Stimulated activated CD4-positive, alpha-beta T cell treated with anti-CD3 and anti-CD28 coated beads, Interleukin-12 subunit alpha, Interleukin-12 subunit beta, amount 100 ng/mL, for 24 hours (primary cell): ENCODE results near the gene CDC37L1.
"Not testable (repeated sequence)": the region's sequence is repeated elsewhere in the genome, so short reads cannot be mapped to it uniquely, and the experiment has no call there.

ENCODE experiments used
- DNase-seq, 2 experiments: peaks; one replicate each; pipeline ENCODE4 v3.0.0-alpha.2; 2020; ENCODE audit warnings: low read depth in 2 of 2

Gene CDC37L1

DNA sequence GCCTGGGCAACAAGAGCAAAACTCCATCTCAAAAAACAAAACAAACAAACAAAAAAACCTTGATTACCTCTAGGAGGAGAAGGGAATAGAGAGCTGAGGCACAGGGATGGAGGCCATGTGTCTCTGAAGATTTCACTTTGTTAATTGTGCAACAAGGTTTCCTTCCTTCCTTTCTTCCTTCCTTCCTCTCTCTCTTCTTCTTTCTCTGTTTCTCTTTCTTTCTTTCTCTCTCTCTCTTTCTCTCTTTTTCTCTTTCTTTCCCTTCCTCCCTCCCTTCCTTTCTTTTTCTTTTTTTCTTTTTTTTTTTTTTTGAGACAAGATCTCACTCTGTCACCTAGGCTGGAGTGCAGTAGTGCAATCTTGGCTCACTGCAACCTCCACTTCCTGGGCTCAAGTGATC is 75.2 kb downstream of the CDC37L1 start:
- DNase-seq: not testable (repeated sequence)

DNA sequence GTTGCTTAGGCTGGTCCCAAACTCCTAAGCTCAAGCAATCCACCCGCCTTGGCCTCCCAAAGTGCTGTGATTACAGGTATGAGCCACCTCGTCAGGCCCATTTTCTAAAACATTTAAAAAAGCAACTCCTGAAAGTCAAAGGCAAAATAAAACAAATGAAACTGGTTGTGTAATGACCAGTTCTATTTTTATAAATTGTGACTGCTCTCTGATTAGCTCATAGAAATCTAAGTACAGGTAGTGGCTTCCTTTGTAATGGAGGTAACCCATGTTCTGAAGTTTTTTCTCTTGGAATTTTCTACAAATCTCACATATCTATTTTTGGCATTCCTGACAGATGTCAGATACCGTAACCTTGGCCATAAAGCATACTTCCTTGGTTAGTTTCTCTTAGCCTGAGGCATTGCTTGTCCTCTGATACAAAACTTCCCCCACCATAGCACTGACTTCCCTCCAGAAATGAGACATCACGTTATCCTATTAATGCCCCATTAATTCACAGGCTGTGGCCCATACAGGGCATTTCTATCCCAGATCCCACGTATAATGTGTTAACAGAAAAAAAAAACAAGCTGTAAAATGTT is 75.7 kb downstream of the CDC37L1 start:
- no peak for DNase-seq

DNA sequence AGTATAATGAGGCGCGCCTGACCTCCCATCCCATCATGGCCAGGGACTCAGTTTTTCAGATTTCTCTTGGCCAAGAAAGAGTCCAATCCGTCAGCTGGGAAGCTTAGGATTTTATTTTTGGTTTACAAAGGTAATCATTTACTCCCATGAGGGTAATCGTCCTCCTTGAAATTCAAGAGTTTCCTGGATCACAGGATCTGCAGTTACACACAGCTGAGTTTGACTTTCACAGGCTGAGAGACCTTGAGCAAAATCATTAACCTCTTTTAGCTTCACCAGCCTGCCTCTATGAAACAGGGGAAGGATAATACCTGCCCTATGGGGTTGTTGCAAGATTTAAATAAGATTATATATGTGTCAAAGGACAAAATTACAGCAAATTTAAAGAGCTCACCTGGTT is 77.1 kb downstream of the CDC37L1 start:
- no peak for DNase-seq
